GM23338 (cell line): ENCODE results near the gene GZMH. TPM values are rescaled to one million over a fixed set of nuclear protein-coding genes. Genes with fewer than 3 reads are reported as not detected.

Experiments
- ATAC-seq: fragments of 200-7000 bp; cut with Tn5 transposase; 3 replicates; pipeline ENCODE4 v1.9.1; 2020
- DNase-seq: peaks from one replicate; pipeline ENCODE4 v3.0.0-alpha.2; 2015; ENCODE audit warnings: low spot score
- H2AFZ ChIP-seq: fragments of 200-600 bp; sonication (generic); 2 replicates; pipeline ENCODE4 v1.8.0; 2016; ENCODE audit warnings: antibody characterized with exemption, mild to moderate bottlenecking, moderate library complexity
- H3F3A ChIP-seq: fragments of 200-600 bp; sonication (generic); replicated peaks from 2 replicates; pipeline ENCODE4 v1.8.0; 2017; ENCODE audit warnings: antibody characterized with exemption, mixed run types, low read depth
- H3K27ac ChIP-seq: fragments of 200-600 bp; sonication (generic); 2 replicates; pipeline ENCODE4 v1.6.1; 2016; ENCODE audit warnings: low read depth
- H3K27me3 ChIP-seq: fragments of 200-600 bp; sonication (generic); 2 replicates; pipeline ENCODE4 v1.8.0; 2016; ENCODE audit warnings: mild to moderate bottlenecking, mixed run types, moderate library complexity; ENCODE audit not compliant: insufficient read depth
- H3K36me3 ChIP-seq: fragments of 200-600 bp; sonication (generic); 2 replicates; pipeline ENCODE4 v1.8.0; 2016; ENCODE audit warnings: mild to moderate bottlenecking; ENCODE audit not compliant: insufficient read depth
- H3K4me1 ChIP-seq: fragments of 200-600 bp; sonication (generic); 2 replicates; pipeline ENCODE4 v1.8.0; 2016; ENCODE audit warnings: mild to moderate bottlenecking, moderate library complexity; ENCODE audit not compliant: insufficient read depth
- H3K4me2 ChIP-seq: fragments of 200-600 bp; sonication (generic); 2 replicates; pipeline ENCODE4 v1.7.1; 2017; ENCODE audit warnings: mixed run types
- H3K4me3 ChIP-seq: fragments of 200-600 bp; sonication (generic); 2 replicates; pipeline ENCODE4 v1.6.1; 2016; ENCODE audit warnings: mixed run types
- H3K79me2 ChIP-seq: fragments of 200-600 bp; sonication (generic); replicated peaks from 2 replicates; pipeline ENCODE4 v1.8.0; 2017; ENCODE audit warnings: mild to moderate bottlenecking; ENCODE audit not compliant: insufficient read depth
- H3K9me2 ChIP-seq: fragments of 200-600 bp; sonication (generic); 2 replicates; pipeline ENCODE4 v1.8.0; 2017; ENCODE audit not compliant: insufficient read depth
- H4K20me1 ChIP-seq: fragments of 200-600 bp; sonication (generic); replicated peaks from 2 replicates; pipeline ENCODE4 v1.8.0; 2017; ENCODE audit warnings: mild to moderate bottlenecking; ENCODE audit not compliant: insufficient read depth
- H3K27ac Mint-ChIP-seq: 2 replicates; pipeline ENCODE4 v1.8.0; 2020; ENCODE audit warnings: inconsistent platforms, mild to moderate bottlenecking, moderate library complexity, mixed read lengths
- H3K27me3 Mint-ChIP-seq: 3 replicates; pipeline ENCODE4 v1.8.0; 2022; ENCODE audit warnings: low read depth, mild to moderate bottlenecking, moderate library complexity, mixed read lengths, inconsistent platforms; ENCODE audit not compliant: insufficient read depth, poor library complexity
- H3K36me3 Mint-ChIP-seq: 3 replicates; pipeline ENCODE4 v1.8.0; 2021; ENCODE audit warnings: low read depth, mild to moderate bottlenecking, inconsistent platforms, moderate library complexity, mixed read lengths
- H3K4me1 Mint-ChIP-seq: 3 replicates; pipeline ENCODE4 v1.8.0; 2020; ENCODE audit warnings: mild to moderate bottlenecking, inconsistent platforms, mixed read lengths
- H3K4me3 Mint-ChIP-seq: 3 replicates; pipeline ENCODE4 v1.8.0; 2021; ENCODE audit warnings: moderate library complexity, mild to moderate bottlenecking, inconsistent platforms, mixed read lengths
- H3K9me3 Mint-ChIP-seq: 3 replicates; pipeline ENCODE4 v1.8.0; 2020; ENCODE audit warnings: moderate library complexity, mild to moderate bottlenecking, inconsistent platforms, mixed read lengths
- CREB1 ChIP-seq: fragments of 250-450 bp; sonication (Bioruptor Pico); IDR thresholded peaks from 2 replicates; pipeline ENCODE4 v1.5.0; 2020; ENCODE audit warnings: low read depth, mild to moderate bottlenecking, moderate library complexity
- ETS1 ChIP-seq: IDR thresholded peaks from 2 replicates; pipeline ENCODE4 v1.6.1; 2016; ENCODE audit warnings: antibody characterized with exemption
- EZH2 ChIP-seq: fragments of 200-600 bp; sonication (generic); IDR thresholded peaks from one replicate; pipeline ENCODE4 v1.8.0; 2017; ENCODE audit warnings: antibody characterized with exemption, mild to moderate bottlenecking, low read depth; ENCODE audit not compliant: unreplicated experiment
- POLR2AphosphoS5 ChIP-seq: IDR thresholded peaks from 2 replicates; pipeline ENCODE4 v1.6.1; 2016; ENCODE audit warnings: antibody characterized with exemption, low read depth
- REST ChIP-seq: IDR thresholded peaks from one replicate; pipeline ENCODE4 v1.6.1; 2018; ENCODE audit warnings: antibody characterized with exemption; ENCODE audit not compliant: unreplicated experiment
- STAT1 ChIP-seq: IDR thresholded peaks from one replicate; pipeline ENCODE4 v1.6.1; 2016; ENCODE audit warnings: antibody characterized with exemption; ENCODE audit not compliant: unreplicated experiment
- ZNF462 ChIP-seq: fragments of 250-450 bp; sonication (Bioruptor Pico); IDR thresholded peaks from 2 replicates; pipeline ENCODE4 v1.5.0; 2020; ENCODE audit warnings: mild to moderate bottlenecking, moderate library complexity
- polyA plus RNA-seq: library from polyadenylated mRNA; unstranded; fragments of >200 nt; fragmentation: Nextera tagmentation; extraction: Ambion mirVana; gene quantifications from 2 replicates; pipeline ENCODE4 v1.2.1, GENCODE V29; 2016
- total RNA-seq: library from RNA; depleted of rRNA; stranded (reverse); fragments of >200 nt; shearing (Covaris generic); gene quantifications from 2 replicates; pipeline ENCODE4 v1.2.3, GENCODE V29; 2014

The GZMH gene
- total and polyA plus RNA-seq, 2 experiments from 2014 or later, result not detected

- H3K4me1 Mint-ChIP-seq, result no peaks in the 10 kb centered on the region
- no peak overlapping the region for H3K4me3 ChIP-seq
- H3K79me2 ChIP-seq, result no peaks in the 10 kb centered on the region
- H3K4me2 ChIP-seq, result no peak overlapping the region
- H4K20me1 ChIP-seq, result no peaks in the 10 kb centered on the region
- H3K27me3 Mint-ChIP-seq, result no peaks in the 10 kb centered on the region
- H3F3A ChIP-seq, result no peaks in the 10 kb centered on the region
- H3K36me3 Mint-ChIP-seq, result peaks cover 7% of the 10 kb centered on the region
- TF ChIP-seq CREB1 (CRISPR knock-in tag) (no peak), REST (no peak), POLR2AphosphoS5 (no peak), ETS1 (no peak), STAT1 (no peak), ZNF462 (CRISPR knock-in tag) (no peak), EZH2 (no peak)
- H3K9me3 Mint-ChIP-seq, result peaks cover 21% of the 10 kb centered on the region
- H3K36me3 ChIP-seq, result no peaks in the 10 kb centered on the region
- H3K27ac ChIP-seq, result no peak overlapping the region
- ATAC-seq (no peak), DNase-seq (no peak)
- no peak overlapping the region for H3K27ac Mint-ChIP-seq
- H3K27me3 ChIP-seq, result no peaks in the 10 kb centered on the region
- H2AFZ ChIP-seq, result no peak overlapping the region
- H3K4me1 ChIP-seq, result no peaks in the 10 kb centered on the region
- H3K9me2 ChIP-seq, result no peaks in the 10 kb centered on the region
- H3K4me3 Mint-ChIP-seq, result no peak overlapping the region
Measured at GRCh38 chr14:24563505-24563904, 46.0 kb downstream of the GZMH start.
